ENCODE results near the gene ELFN1. TPM values are rescaled to one million over a fixed set of nuclear protein-coding genes. Genes with fewer than 3 reads are reported as not detected.

The ELFN1 gene
- polyA plus RNA-seq, 4 donors: 11.9 to 19.6 (median 13.4) TPM

DNA sequence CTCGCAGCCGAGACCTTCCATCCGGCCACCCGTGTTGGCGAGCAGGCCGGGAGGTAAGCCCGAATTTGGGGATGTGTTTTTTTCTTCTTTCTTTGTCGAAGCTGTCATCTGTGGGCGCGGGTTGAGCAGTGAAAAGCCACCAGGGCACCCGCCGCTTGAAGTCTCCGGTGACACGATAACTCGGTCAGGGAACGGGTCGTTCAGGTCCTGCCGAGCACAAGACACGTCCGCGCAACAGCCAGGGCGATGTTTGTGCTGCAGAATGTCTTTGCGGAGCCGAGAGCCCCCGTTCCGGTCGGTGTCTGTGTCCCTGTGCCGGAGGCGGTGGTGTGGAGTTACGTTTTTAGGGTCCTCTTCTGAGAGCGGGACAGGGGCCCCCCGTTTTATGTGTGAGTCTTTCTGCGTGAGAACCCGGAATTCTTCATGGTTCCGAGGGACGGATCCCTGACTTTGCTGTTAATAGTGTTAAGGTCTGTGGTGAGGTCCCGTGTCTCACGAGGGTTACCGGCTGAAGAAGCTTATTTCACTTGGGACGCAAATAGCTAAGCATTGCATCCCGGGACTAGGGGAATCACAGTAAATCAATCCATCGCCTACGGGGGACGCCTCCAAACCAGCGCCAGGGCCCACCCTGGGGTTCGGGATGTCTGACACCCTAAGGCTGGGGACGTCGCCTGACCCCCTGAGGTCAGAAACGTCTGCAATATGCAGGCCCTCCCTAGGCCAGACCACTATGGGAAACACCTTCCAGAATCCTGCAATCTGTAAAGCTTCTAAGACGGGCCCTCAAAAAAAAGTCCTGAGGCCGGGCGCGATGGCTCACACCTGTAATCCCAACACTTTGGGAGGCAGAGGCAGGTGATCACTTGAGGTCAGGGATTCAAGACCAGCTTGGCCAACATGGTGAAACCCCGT, 99.5 kb downstream of the ELFN1 start:
- DNase-seq (ENCODE audit: low read depth in 4 of 4, low spot score in 3 of 4): no peak

DNA sequence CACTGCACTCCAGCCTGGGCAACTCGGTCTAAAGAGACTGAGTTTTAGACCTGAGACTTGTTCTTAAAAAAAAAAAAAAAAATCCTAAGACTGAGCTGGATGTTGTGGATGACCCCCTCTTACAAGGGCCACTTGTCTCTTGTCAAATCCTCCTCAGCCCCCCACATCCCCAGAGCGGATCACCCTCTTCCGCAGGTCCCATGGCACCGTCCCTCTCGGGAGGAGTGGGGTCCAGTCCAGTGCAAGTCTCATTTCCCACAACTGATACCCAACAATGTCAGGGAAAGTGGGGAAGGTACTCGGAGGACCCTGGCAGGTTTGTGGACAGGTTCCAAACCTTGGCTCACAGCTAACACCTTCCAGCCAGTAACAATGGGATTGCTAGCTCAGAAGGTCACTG, 100.3 kb downstream of the ELFN1 start:
- DNase-seq (ENCODE audit: low read depth in 4 of 4, low spot score in 3 of 4): no peak

DNA sequence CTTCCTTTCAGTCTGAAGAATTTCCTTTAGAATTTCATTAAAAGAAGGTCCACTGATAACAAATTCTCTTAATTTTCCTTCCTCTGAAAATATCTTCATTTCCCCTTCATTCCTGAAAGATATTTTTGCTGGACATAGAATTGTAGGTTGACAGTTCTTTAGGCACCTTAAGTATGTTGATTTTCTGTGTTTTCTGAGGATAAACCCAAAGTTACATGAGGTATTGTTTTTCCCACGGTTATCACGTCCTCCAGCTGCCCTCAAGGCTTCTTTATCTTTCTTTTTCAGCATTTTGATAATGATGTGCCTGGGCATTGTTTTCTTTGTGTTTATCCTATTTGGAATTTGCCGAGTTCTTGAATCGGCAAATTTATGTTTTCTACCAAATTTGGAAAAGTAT, 105.3 kb downstream of the ELFN1 start:
- DNase-seq (ENCODE audit: low read depth in 4 of 4, low spot score in 3 of 4): no peak

DNA sequence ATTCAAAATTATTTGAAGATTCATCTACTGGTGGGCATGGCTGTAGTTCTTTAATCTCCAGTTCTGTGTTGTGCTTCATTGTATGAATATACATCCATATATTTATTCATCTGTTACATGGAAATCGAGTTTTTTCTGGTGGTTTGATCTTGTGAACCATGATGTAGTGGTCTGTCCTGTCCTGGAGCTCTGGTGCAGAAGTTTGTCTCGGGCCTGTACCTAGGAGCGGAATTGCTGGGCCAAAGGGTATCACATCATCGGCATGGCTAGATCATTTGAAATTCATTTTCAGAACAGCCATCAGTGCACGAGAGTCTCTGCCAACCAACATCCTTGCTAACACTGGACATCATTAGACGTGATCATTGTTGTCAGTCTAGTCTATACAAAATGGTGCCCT, 107.0 kb downstream of the ELFN1 start:
- no peak for DNase-seq (ENCODE audit: low read depth in 4 of 4, low spot score in 3 of 4)

DNA sequence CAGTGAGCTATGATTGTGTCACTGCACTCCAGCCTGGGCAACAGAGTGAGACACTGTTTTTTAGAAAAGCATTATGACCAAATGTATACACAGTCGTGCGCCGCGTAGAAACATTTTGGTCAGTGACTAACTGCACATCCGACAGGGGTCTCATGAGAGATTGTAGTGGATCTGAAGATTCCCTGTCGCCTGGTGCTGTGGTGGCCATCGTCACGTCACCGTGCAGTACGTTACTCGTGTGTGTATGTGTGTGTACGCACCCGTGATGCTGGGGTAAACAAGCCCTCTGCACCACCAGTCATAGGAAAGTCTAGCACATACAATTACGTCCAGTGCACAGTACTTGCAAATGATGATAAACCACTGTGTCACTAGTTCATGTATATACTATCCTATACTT, 109.4 kb downstream of the ELFN1 start:
- DNase-seq (ENCODE audit: low read depth in 4 of 4, low spot score in 3 of 4): no peak

DNA sequence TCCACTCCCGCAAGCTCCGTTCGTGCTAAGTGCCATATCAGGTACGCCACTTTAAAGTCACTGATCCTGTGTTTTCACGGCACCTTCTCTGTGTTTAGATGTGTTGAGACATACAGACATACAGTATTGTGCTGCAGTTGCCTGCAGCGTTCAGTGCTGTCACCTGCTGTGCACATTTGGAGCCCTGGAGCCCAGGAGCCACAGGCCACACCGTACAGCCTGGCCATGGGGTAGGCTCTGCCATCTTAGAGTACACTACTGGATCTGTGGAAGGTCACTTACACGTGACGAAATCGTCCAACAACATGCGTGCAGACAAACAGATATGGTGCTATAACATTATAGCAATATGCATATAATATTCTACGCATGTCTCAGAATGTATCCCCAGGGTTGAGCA, 111.3 kb downstream of the ELFN1 start:
- no peak for DNase-seq (ENCODE audit: low read depth in 4 of 4, low spot score in 3 of 4)

DNA sequence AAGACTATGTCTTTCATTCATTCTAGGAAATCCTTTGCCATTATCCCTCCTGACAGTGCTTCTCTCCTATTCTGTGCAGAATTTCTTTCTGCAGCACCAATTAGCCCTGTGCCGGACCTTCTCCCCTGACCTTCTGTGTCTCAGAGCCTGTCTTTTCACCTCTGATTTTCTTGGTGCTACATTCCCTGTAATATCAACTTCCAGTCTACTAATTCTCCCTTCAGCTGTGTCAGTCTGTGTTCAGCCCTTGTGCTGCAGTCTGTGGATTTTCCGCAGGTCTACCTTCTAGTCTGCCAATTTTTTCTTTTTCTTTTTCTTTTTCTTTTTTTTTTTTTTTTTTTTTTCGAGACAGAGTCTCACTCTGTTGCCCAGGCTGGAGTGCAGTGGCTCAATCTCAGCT, 115.8 kb downstream of the ELFN1 start:
- DNase-seq (ENCODE audit: low read depth in 4 of 4, low spot score in 3 of 4): no peak

DNA sequence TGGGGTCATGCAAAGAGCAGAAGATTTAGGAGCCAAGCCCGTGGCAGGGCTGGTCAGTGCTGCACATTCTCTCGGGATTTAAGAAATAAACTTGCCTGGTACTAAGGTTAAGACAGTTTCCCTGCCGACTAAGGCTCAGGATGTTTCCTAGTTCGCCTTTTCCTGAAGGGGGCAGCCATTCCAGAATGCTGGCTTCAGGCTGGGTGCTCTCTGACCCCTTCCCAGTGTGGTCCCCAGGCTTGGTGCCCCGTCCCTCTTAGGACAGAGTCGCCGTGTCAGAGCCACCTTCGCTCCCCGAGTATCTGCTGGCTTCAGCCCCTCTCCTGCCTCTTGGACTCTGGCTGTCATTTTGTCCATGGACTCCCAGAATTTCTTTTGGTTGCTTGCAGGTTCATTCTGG, 117.2 kb downstream of the ELFN1 start:
- DNase-seq (ENCODE audit: low read depth in 4 of 4, low spot score in 3 of 4): no peak

DNA sequence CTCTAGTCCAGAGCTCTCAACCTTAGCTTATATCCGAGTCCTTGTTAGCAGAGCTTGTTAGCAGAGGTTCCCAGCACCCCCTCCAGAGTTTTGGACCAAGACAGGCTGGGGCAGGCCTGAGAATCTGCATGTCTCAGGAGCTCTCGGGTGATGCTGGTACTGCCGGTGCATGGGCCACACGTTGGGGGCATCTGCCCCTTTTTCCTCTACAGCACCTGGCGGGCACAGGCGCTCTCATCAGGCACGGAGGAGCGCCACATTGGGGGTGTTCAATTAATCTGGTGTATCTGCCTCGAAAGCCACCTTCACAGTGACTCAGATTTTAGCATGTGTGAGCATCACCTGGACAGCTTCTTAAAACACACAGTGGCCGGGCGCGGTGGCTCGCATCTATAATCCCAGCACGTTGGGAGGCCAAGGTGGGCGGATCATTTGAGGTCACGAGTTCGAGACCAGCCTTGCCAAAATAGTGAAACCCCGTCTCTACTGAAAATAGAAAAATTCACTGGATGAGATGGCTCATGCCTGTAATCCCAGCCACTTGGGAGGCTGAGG, 117.7 kb downstream of the ELFN1 start:
- no peak for DNase-seq (ENCODE audit: low read depth in 4 of 4, low spot score in 3 of 4)

DNA sequence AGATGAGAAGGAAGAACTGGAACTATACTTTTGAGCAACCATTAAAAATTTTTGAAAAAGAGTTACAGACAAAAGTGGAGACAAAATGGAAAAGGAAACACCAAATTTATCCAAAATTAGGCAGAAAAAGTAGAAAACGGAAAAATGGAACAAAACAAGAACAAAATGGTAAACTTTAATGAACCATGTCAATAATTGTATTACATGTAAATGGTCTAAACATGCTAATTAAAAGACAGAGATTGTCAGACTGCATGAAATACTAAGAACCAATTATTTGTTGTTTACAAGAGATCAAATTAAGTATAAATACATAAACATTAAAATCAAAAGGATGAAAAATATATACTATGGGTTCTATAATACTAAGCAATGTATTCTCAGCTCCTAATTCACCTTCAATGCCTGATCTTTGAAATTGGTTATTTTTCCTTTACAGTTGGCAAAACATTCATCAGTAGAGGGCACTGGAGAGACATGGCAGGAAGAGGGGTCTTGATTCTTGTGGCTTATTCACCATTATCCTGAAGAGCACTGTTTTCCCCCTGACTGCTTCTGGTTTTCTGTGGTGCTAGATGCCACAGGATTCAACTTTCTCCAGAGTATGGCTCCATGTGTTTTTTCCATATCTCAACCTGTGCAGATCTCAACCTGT, 124.9 kb downstream of the ELFN1 start:
- DNase-seq (ENCODE audit: low read depth in 4 of 4, low spot score in 3 of 4): no peak

Other genes starting within 250 kb of the ELFN1 start
- 10 to 100 TPM in 1 of 4 donors, 1 to 10 TPM in 3; 7.6 to 11.1 (median 8.6) TPM for gene MICALL2, start 210.8 kb upstream of the ELFN1 start, polyA plus RNA-seq (ENCODE audit: insufficient read length in 4 of 4)
- gene INTS1, start 165.9 kb upstream of the ELFN1 start, polyA plus RNA-seq (ENCODE audit: insufficient read length in 4 of 4): 10 to 100 TPM; 61.7 to 85.8 (median 66.1) TPM
- gene MAFK, start 139.6 kb upstream of the ELFN1 start, polyA plus RNA-seq (ENCODE audit: insufficient read length in 4 of 4): 10 to 100 TPM in 2 of 4 donors, 1 to 10 TPM in 2; 8.2 to 14.7 (median 9.4) TPM
- gene TMEM184A, start 114.1 kb upstream of the ELFN1 start, polyA plus RNA-seq (ENCODE audit: insufficient read length in 4 of 4): 1 to 10 TPM; 6.0 to 9.1 (median 7.4) TPM
- gene PSMG3, start 100.2 kb upstream of the ELFN1 start, polyA plus RNA-seq (ENCODE audit: insufficient read length in 4 of 4): 10 to 100 TPM; 31.2 to 35.3 (median 33.0) TPM